ENCODE data around the gene MON1A.
A peak's percentile ranks its signal among the peaks of the same experiment; 100 is the strongest.

- TF ChIP-seq CTCF (IDR thresholded peaks at IDR 0.05; ENCODE audit: insufficient read depth, low read depth, low read length) (peak; percentile 6), EZH2 (IDR thresholded peaks at IDR 0.05; ENCODE audit: insufficient read depth, low read length) (no peak)
Measured at GRCh38 chr3:49899815-49900214, 29.8 kb downstream of the MON1A start.
